HG03565 (cell line): Measurements from ENCODE around the gene MRPL45.
A peak's percentile ranks its signal among the peaks of the same experiment; 100 is the strongest.

Source experiments
- ATAC-seq: cut with Tn5 transposase; IDR thresholded peaks from one replicate; pipeline ENCODE4 v1.9.1; 2021; ENCODE audit warnings: mild to moderate bottlenecking, moderate library complexity; ENCODE audit not compliant: unreplicated experiment

MRPL45 gene

DNA sequence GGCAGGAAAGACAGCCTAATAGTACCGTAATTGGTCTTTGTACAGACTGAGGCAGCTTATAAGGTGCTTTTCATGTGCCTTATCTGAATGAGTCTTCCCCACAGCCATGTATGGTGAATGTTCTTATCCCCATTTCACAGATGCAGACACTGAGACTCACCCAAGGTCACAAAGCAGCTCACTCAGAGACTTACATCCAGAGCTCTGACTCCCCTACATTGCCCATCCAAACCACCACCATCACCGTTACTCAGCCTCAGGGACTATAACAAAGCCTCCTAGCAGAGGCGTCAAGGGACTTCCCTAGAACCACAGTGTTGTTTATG is 47.4 kb downstream of the MRPL45 start:
- ATAC-seq = no peak

DNA sequence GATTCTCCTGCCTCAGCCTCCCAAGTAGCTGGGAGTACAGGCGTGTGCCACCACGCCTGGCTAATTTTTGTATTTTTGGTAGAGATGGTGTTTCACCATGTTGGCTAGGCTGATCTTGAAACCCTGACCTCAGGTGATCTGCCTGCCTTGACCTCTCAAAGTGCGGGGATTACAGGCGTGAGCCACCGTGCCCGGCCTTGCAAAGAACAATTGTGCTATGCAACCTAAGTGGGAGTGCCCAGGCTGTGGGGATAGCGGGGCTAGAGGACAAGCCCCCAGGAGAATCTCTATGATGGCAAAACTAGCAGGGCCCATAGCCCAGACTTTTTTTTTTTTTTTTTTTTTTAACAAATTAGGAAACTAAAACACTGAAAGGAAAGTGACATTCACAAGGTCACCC is 48.8 kb downstream of the MRPL45 start:
- no peak for ATAC-seq

- no peak for ATAC-seq
Measured at GRCh38 chr17:38349097-38349730, 52.2 kb downstream of the MRPL45 start.

GRCh38 chr17:38350035-38350434 is 53.1 kb downstream of the MRPL45 start:
- ATAC-seq = no peak

DNA sequence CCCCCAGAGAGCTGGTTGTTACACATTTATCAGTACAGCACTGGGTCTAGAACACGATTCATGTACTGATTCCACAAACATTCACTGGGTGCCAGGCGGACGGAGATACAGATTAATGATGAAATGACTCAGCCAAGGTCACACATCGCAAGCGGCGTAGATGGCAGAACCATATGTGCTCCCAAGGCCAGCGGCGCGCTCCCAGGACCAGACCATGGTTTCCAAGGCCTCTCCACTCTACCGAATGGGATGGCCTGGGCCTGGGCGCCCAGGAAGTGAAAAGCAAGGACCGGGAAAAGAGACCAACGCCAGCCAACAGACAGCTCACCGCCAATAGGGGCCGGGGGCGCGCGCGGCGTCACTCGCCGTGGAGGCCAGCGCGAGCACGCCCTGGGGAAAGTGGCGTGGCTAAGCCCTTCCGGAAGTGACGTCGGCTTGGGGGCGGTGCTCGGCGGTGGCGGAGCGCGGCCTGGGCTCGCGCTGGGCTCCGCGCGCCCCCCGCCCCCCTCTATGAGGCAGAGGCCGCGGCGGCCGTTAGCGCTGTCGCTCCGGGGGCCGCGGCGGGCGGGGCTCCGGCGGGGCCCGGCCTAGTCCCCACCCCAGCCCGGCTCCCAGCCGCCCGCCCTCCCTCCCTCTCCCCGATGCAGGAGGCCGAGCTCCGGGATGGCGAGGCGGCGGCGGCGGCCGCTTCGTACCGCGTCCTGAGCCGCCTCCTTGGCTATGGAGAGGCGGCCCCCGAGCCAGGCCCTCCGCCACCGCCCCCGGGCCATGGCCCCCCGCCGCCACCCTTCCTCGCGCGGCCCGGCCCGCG is 54.6 kb downstream of the MRPL45 start, which contains the start of gene SOCS7:
Gene SOCS7 (plus strand): TSS at position 433 of the 811 bp plus-strand sequence. CDS start 209 bp downstream, at position 642.
- ATAC-seq = peak; percentile 78

GRCh38 chr17:38352245-38353085 is 55.5 kb downstream of the MRPL45 start:
- ATAC-seq = peak; percentile 11

GRCh38 chr17:38353086-38353604 is 56.2 kb downstream of the MRPL45 start:
- no peak for ATAC-seq

DNA sequence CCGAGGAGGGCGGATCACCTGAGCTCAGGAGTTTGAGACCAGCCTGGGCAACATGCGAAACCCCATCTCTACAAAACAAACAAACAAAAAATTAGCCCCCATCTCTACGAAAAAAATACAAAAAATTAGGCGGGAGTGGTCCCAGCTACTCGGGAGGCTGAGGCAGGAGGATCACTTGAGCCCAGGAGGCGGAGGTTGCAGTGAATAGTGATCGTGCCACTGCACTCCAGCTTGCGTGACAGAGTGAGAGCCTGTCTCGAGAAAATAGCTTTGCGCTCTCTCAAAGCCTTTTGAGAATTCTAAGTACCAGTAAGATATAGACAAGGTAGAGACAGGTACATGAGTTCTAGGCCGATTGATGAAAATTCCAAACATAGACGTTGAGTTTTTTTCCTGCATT is 56.7 kb downstream of the MRPL45 start:
- no peak for ATAC-seq

- no peak for ATAC-seq
Measured at GRCh38 chr17:38354466-38354865, 57.5 kb downstream of the MRPL45 start.

DNA sequence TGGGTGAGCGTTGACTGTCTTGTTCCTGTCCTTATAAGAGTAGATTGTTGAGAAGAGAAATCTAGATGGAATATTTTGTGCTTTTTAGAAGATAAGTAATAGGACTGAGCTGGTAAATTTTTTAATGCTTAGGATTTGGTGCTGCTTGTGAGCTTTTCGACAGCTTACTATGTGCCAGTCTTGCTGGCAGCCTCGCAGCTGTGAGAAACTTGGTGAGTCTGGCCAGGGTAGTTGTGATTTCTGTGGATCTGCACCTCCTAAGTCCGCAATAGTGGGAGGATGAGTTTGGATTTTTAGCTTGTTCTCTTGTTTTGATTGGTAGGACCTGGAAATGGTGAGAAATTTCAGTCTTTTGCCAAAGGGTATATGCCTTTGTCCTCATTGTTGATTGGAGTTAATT is 58.3 kb downstream of the MRPL45 start:
- ATAC-seq = no peak

GRCh38 chr17:38357486-38358123 is 60.6 kb downstream of the MRPL45 start:
- no peak for ATAC-seq

DNA sequence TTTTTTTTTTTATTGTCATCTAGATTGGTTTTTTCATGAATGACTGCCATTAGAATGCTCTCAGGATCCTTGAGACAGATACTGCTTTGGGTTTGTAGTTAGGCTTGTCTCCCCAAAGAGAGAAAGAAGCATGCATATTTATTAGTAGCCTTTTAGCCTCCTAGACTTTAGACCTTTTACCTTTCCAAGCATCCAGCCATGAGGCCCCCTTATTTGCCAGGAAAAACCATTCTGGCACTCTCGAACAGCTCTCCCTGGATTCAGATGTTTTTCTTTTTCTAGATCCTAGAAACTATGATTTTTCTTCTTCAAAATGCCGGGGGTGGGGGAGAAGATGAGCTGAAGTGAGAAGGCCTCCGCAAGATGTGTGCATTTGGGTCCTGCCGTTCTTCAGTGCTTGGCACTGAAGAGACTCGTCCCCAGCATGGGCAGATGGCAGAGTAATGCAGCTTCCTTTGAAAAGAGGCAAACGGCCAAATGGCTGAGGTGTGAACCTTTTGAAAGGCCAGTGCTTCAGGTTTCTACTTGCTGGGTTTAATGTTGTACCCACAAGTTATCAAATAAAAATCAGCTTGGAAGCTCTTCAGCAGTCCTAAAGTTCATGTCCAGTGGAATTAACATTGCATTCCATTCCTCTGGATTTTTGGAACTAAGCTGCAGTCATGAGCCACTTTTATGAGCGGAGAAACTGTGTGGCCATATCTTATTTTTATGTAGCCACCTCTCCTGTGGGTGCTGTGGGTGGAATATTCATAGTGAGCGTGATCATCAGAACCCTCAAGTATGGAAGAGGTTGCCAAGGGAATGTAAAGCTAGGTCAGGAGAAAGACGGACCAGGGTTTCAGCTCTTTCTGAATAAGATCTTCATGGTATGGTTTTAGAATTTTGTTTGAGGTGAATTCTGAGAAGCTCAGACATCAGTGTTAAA is 61.9 kb downstream of the MRPL45 start:
- ATAC-seq = no peak

- no peak for ATAC-seq
Measured at GRCh38 chr17:38361694-38362465, 64.9 kb downstream of the MRPL45 start.

GRCh38 chr17:38363016-38363415 is 66.0 kb downstream of the MRPL45 start:
- ATAC-seq = no peak

DNA sequence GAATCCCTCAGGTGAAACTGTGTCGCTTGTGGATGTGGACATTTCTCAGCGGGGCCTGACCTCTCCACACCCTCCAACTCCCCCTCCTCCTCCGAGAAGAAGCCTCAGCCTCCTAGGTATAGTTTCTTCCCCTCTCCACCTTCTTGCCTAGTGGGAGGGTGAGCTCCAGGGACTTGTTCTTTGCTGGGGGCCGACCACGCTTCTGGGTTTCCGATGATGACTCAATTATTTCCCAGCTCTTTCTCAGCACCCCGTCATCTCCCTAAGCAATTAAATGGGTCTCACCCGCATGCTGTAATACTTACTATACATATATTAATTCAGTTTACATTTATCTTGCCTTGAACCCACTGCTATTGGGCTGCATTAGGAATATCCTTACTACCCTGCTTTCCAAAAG is 67.8 kb downstream of the MRPL45 start:
- no peak for ATAC-seq

DNA sequence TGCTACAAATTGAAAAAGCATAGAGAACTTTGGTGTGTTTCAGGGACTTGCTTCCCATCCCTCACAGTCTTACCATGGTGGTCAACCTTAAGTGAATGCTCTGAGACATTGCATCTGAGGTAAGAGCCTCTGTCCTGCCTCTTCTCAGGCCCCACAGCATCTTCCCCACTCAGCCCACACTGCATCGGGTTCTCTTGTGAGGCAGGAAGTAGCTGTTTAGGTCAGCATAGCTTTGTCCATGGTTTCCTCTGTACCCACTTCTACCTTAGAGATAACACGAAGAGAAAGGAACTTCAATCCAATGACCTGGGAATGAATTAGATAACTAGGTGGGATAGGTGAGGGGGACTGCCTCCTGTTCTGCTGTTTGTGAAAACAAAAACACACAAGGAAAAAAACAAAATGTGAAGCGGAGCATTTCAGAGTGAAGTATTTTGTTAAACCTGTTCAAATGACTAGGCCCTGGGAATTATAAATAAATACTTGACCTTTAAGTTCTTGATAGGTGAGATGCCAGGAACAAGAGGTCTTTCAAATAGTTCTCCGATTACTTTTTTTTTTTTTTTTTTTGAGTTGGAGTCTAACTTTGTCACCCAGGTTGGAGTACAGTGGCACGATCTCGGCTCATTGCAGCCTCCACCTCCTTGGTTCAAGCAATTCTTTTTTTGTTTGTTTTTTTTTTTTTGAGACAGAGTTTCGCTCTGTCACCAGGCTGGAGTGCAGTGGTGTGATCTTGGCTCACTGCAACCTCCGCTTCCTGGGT is 72.3 kb downstream of the MRPL45 start:
- ATAC-seq = no peak
